ENCODE data around the gene CFAP43. TPM values are rescaled to one million over a fixed set of nuclear protein-coding genes. Genes with fewer than 3 reads are reported as not detected.

Gene CFAP43
- total and polyA plus RNA-seq, 12 donors, result 0.06 to 0.37 (median 0.12) TPM; not detected in 6

GRCh38 chr10:104220522-104220921, 11.6 kb downstream of the CFAP43 start:
- H3K9me3 ChIP-seq, result no peaks in the 10 kb centered on the region
- H3K27ac ChIP-seq, result no peak overlapping the region
- intact Hi-C loops (cut with DNase I), result no loop called here
- H3K27me3 ChIP-seq, result no peaks in the 10 kb centered on the region
- no peak for DNase-seq
- no peak for TF ChIP-seq CTCF (IDR thresholded peaks at IDR 0.05)
- no peaks in the 10 kb centered on the region for H3K36me3 ChIP-seq
- no peaks in the 10 kb centered on the region for H3K4me1 ChIP-seq
- no peak overlapping the region for H3K4me3 ChIP-seq
- ATAC-seq, result no peak
- 76 to 77% methylated on average over 2 of the region's 2 CpGs for WGBS, 2 donors

- no peak for TF ChIP-seq CTCF (IDR thresholded peaks at IDR 0.05)
- Histone ChIP-seq H3K36me3 (no peaks in the 10 kb centered on the region), H3K4me3 (no peak overlapping the region), H3K27ac (no peak overlapping the region), H3K9me3 (no peaks in the 10 kb centered on the region), H3K4me1 (no peaks in the 10 kb centered on the region), H3K27me3 (no peaks in the 10 kb centered on the region)
- 73 to 75% methylated on average over 7 of the region's 7 CpGs for WGBS, 2 donors
- intact Hi-C loops (cut with DNase I), result loop anchor here in 3 of 10 donors (10.0 kb wide), 3 partner anchors 174 to 504 kb away; no protein-coding TSS in a partner anchor
- DNase-seq (no peak), ATAC-seq (no peak)
Observed at GRCh38 chr10:104218751-104219150, 13.4 kb downstream of the CFAP43 start.

GRCh38 chr10:104216631-104217030, 15.5 kb downstream of the CFAP43 start:
- H3K9me3 ChIP-seq, result no peaks in the 10 kb centered on the region
- no peak for TF ChIP-seq CTCF (IDR thresholded peaks at IDR 0.05)
- intact Hi-C loops (cut with DNase I), result loop anchor here in 3 of 10 donors (10.0 kb wide), 3 partner anchors 172 to 502 kb away; no protein-coding TSS in a partner anchor
- H3K4me1 ChIP-seq, result no peaks in the 10 kb centered on the region
- H3K36me3 ChIP-seq, result no peaks in the 10 kb centered on the region
- no peak overlapping the region for H3K27ac ChIP-seq
- DNase-seq (no peak), ATAC-seq (no peak)
- WGBS, 2 donors, result 90 to 93% methylated on average over 3 of the region's 3 CpGs
- H3K4me3 ChIP-seq, result no peak overlapping the region
- H3K27me3 ChIP-seq, result peaks cover 0 to 3% (median 0%) of the 10 kb centered on the region in 7 donors

GRCh38 chr10:104209575-104210198, 22.5 kb downstream of the CFAP43 start:
- peak in 5 of 8 donors; percentile 47 to 77 (median 61) for ATAC-seq
- Histone ChIP-seq H3K4me3 (no peak overlapping the region), H3K27ac (no peak overlapping the region), H3K36me3 (no peaks in the 10 kb centered on the region), H3K27me3 (peaks cover 0 to 3% (median 0%) of the 10 kb centered on the region in 7 donors), H3K4me1 (peaks cover 0 to 7% (median 0%) of the 10 kb centered on the region in 9 donors), H3K9me3 (no peaks in the 10 kb centered on the region)
- TF ChIP-seq CTCF (IDR thresholded peaks at IDR 0.05), result peak in 8 of 9 donors; percentile 14 to 71 (median 66)
- intact Hi-C loops (cut with DNase I), result loop anchor here (2.0 to 10.0 kb wide), 11 partner anchors 87 to 495 kb away; partner anchors contain the start of gene SFR1 (in 1 of the 10)
- WGBS, 2 donors, result 28 to 29% methylated on average over 2 of the region's 2 CpGs
- peak in 1 of 2 donors; percentile 35 for DNase-seq
